Measurements from ENCODE around the gene C1orf105.

GRCh38 chr1:172398970-172399755 lies 21.3 kb upstream of the C1orf105 start:
- no peak for TF ChIP-seq CREB1 (CRISPR knock-in tag; IDR thresholded peaks at IDR 0.05)
- TF ChIP-seq, protein P1, sequence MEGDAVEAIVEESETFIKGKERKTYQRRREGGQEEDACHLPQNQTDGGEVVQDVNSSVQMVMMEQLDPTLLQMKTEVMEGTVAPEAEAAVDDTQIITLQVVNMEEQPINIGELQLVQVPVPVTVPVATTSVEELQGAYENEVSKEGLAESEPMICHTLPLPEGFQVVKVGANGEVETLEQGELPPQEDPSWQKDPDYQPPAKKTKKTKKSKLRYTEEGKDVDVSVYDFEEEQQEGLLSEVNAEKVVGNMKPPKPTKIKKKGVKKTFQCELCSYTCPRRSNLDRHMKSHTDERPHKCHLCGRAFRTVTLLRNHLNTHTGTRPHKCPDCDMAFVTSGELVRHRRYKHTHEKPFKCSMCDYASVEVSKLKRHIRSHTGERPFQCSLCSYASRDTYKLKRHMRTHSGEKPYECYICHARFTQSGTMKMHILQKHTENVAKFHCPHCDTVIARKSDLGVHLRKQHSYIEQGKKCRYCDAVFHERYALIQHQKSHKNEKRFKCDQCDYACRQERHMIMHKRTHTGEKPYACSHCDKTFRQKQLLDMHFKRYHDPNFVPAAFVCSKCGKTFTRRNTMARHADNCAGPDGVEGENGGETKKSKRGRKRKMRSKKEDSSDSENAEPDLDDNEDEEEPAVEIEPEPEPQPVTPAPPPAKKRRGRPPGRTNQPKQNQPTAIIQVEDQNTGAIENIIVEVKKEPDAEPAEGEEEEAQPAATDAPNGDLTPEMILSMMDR (IDR thresholded peaks at IDR 0.05), result peak; percentile 33; the same call in 1 of the 2 replicates
- TF ChIP-seq USF2 (CRISPR knock-in tag; IDR thresholded peaks at IDR 0.05), result no peak
- TF ChIP-seq, protein P2, sequence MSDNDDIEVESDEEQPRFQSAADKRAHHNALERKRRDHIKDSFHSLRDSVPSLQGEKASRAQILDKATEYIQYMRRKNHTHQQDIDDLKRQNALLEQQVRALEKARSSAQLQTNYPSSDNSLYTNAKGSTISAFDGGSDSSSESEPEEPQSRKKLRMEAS (CRISPR knock-in tag; IDR thresholded peaks at IDR 0.05), result no peak
- TF ChIP-seq, protein P3, sequence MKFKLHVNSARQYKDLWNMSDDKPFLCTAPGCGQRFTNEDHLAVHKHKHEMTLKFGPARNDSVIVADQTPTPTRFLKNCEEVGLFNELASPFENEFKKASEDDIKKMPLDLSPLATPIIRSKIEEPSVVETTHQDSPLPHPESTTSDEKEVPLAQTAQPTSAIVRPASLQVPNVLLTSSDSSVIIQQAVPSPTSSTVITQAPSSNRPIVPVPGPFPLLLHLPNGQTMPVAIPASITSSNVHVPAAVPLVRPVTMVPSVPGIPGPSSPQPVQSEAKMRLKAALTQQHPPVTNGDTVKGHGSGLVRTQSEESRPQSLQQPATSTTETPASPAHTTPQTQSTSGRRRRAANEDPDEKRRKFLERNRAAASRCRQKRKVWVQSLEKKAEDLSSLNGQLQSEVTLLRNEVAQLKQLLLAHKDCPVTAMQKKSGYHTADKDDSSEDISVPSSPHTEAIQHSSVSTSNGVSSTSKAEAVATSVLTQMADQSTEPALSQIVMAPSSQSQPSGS (CRISPR knock-in tag; IDR thresholded peaks at IDR 0.05; ENCODE audit: borderline replicate concordance, low read depth), result no peak
- TF ChIP-seq IRF2 (CRISPR knock-in tag; IDR thresholded peaks at IDR 0.05; ENCODE audit: borderline replicate concordance, low read depth), result no peak
